ENCODE data around the gene SKI. TPM values are rescaled to one million over a fixed set of nuclear protein-coding genes. Genes with fewer than 3 reads are reported as not detected.

The SKI gene
- total and polyA plus RNA-seq, 9 of the 15 experiments (the other 6 are each of a cell fraction or from before 2014, with no cell fraction given), result 0.10 to 60.5 (median 4.6) TPM

DNA sequence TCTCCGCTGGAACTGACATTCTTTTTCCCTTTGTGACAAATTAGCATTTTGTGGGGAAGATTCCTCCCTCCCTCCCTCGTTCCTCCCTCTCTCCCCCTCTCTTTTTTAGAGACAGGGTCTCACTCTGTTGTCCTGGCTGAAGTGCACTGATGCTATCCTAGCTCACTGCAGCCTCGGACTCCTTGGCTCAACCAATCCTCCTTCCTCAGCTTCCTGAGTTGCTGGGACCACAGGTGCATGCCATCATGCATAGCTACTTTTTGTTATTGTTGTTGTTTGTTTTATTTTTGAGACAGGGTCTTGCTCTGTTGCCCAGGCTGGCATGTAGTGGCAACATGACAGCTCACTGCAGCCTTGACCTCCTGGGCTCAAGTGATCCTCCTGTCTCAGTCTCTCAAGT, 6.8 kb upstream of the SKI start:
- Histone ChIP-seq H3K9me1 (ENCODE audit: control insufficient read depth, insufficient read depth, low read length) (no peaks in the 10 kb centered on the region), H3K4me1 (replicated peaks in 1 of 2; ENCODE audit: control insufficient read depth in 2 of 2, insufficient read depth in 2 of 2, low read length in 2 of 2) (peaks cover under 1 to 11% of the 10 kb centered on the region in 2 experiments; a peak in 2 of 5 replicates), H3K79me2 (ENCODE audit: control insufficient read depth, insufficient read depth, low read length) (no peaks in the 10 kb centered on the region), H3K9me3 (replicated peaks; ENCODE audit: control insufficient read depth, insufficient read depth, low read depth, low read length) (no peaks in the 10 kb centered on the region), H3K36me3 (ENCODE audit: control insufficient read depth, insufficient read depth, low read length) (no peaks in the 10 kb centered on the region), H3K9ac (ENCODE audit: insufficient read depth in 1 of 2, low read depth in 2 of 2, low read length in 2 of 2) (no peak overlapping the region; a peak in 1 of 4 replicates), H2AFZ (ENCODE audit: low read depth, low read length) (no peak overlapping the region), H4K20me1 (replicated peaks; ENCODE audit: control insufficient read depth, insufficient read depth, low read length) (no peaks in the 10 kb centered on the region), H3K27ac (ENCODE audit: extremely low read depth, low read depth, low read length) (no peak overlapping the region), H3K27me3 (ENCODE audit: control insufficient read depth in 2 of 2, insufficient read depth in 2 of 2, low read length in 2 of 2) (no peaks in the 10 kb centered on the region), H3K4me2 (ENCODE audit: insufficient read depth, low read length) (no peak overlapping the region), H3K4me3 (no peak overlapping the region)
- POLR2A ChIA-PET, result interaction anchor here (0.6 to 3.9 kb wide), 3 partner anchors 13 to 96 kb away, joined by 3 to 27 read pairs (median 3); no protein-coding TSS in a partner anchor
- TF ChIP-seq NUFIP1 (IDR thresholded peaks at IDR 0.05; ENCODE audit: partially characterized antibody) (no peak), ZNF121 (CRISPR knock-in tag; conservative IDR thresholded peaks at IDR 0.05) (peak; percentile 96), DNMT1 (IDR thresholded peaks at IDR 0.05) (no peak), STAT5B (CRISPR knock-in tag; IDR thresholded peaks at IDR 0.05) (no peak), PTTG1 (tag; IDR thresholded peaks at IDR 0.05; ENCODE audit: low read depth) (no peak)
- TF ChIP-seq, protein P1, sequence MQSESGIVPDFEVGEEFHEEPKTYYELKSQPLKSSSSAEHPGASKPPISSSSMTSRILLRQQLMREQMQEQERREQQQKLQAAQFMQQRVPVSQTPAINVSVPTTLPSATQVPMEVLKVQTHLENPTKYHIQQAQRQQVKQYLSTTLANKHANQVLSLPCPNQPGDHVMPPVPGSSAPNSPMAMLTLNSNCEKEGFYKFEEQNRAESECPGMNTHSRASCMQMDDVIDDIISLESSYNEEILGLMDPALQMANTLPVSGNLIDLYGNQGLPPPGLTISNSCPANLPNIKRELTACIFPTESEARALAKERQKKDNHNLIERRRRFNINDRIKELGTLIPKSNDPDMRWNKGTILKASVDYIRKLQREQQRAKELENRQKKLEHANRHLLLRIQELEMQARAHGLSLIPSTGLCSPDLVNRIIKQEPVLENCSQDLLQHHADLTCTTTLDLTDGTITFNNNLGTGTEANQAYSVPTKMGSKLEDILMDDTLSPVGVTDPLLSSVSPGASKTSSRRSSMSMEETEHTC (IDR thresholded peaks at IDR 0.05), result no peak
- in situ Hi-C loops (cut with MboI), result no loop called here
- FAIRE-seq (no peak), DNase-seq (ENCODE audit: extremely low read depth in 1 of 4, low spot score in 3 of 4) (no peak), ATAC-seq (no peak)
- 37% methylated on average over 3 of the region's 3 CpGs for WGBS (ENCODE audit: insufficient coverage, low coverage, missing lambda C conversion rate)
- intact Hi-C loops (cut with micrococcal nuclease), result loop anchor here (10.0 kb wide), 1 partner anchor 916 kb away; the partner anchor contains the start of genes ACAP3 and PUSL1
- CTCF ChIA-PET (ENCODE audit: low intra/inter-chr PET ratio), result no interaction called here
- BruUV-seq (replicated peaks), result no TSS peak

All from K562 (cell line).